NCI-H1048 (cell line): ENCODE measurements around the gene UBASH3B.
"Not testable (repeated sequence)": the region's sequence is repeated elsewhere in the genome, so short reads cannot be mapped to it uniquely, and the experiment has no call there.

Experiments used
- DNase-seq: peaks from one replicate; lab custom pipeline; 2025; lab: John Stamatoyannopoulos, UW

UBASH3B gene

GRCh38 chr11:122655527-122656072 is at the start of gene UBASH3B:
Gene UBASH3B (plus strand): TSS chr11:122655722. CDS start chr11:122656050, 328 bp downstream.
- no peak for DNase-seq

- DNase-seq, result not testable (repeated sequence)
These were observed 48.4 kb upstream of the UBASH3B start for GRCh38 chr11:122607162-122607561.

- no peak for DNase-seq
These were observed 43.2 kb upstream of the UBASH3B start for GRCh38 chr11:122612123-122612824.

GRCh38 chr11:122616718-122617117 is 38.8 kb upstream of the UBASH3B start:
- no peak for DNase-seq

- no peak for DNase-seq
These were observed 38.2 kb upstream of the UBASH3B start for GRCh38 chr11:122617297-122617696.

- DNase-seq, result no peak
These were observed 37.6 kb upstream of the UBASH3B start for GRCh38 chr11:122617926-122618325.

- no peak for DNase-seq
These were observed 36.6 kb upstream of the UBASH3B start for GRCh38 chr11:122618927-122619326.

GRCh38 chr11:122619757-122620156 is 35.8 kb upstream of the UBASH3B start:
- DNase-seq, result no peak

GRCh38 chr11:122625501-122625900 is 30.0 kb upstream of the UBASH3B start:
- not testable (repeated sequence) for DNase-seq

- DNase-seq, result no peak
These were observed 29.4 kb upstream of the UBASH3B start for GRCh38 chr11:122625976-122626665.

- DNase-seq, result no peak
These were observed 27.8 kb upstream of the UBASH3B start for GRCh38 chr11:122627745-122628144.

GRCh38 chr11:122628810-122629555 is 26.5 kb upstream of the UBASH3B start:
- peak; percentile 34 for DNase-seq

- DNase-seq, result no peak
These were observed 23.2 kb upstream of the UBASH3B start for GRCh38 chr11:122632181-122632824.

GRCh38 chr11:122633219-122633829 is 22.2 kb upstream of the UBASH3B start:
- no peak for DNase-seq

- no peak for DNase-seq
These were observed 21.0 kb upstream of the UBASH3B start for GRCh38 chr11:122634501-122634900.

- no peak for DNase-seq
These were observed 18.0 kb upstream of the UBASH3B start for GRCh38 chr11:122637541-122637940.

GRCh38 chr11:122642472-122642922 is 13.0 kb upstream of the UBASH3B start:
- no peak for DNase-seq

GRCh38 chr11:122642971-122643370 is 12.6 kb upstream of the UBASH3B start:
- no peak for DNase-seq

- no peak for DNase-seq
These were observed 9.7 kb upstream of the UBASH3B start for GRCh38 chr11:122645847-122646246.

GRCh38 chr11:122646549-122647340 is 8.8 kb upstream of the UBASH3B start:
- no peak for DNase-seq
